ENCODE measurements around the gene IGSF6.

GRCh38 chr16:21647562-21648164, 4.7 kb downstream of the IGSF6 start:
- no peak for TF ChIP-seq POLR2AphosphoS5 (IDR thresholded peaks at IDR 0.05; ENCODE audit: borderline replicate concordance, low read depth, low read length)
- no peak for TF ChIP-seq FOXP2 (optimal IDR thresholded peaks at IDR 0.05; ENCODE audit: control extremely low read depth, extremely low read length, insufficient read depth)
- TF ChIP-seq EZH2 (IDR thresholded peaks at IDR 0.05), result no peak
